ENCODE data around the gene CLCN7.

CLCN7 gene

DNA sequence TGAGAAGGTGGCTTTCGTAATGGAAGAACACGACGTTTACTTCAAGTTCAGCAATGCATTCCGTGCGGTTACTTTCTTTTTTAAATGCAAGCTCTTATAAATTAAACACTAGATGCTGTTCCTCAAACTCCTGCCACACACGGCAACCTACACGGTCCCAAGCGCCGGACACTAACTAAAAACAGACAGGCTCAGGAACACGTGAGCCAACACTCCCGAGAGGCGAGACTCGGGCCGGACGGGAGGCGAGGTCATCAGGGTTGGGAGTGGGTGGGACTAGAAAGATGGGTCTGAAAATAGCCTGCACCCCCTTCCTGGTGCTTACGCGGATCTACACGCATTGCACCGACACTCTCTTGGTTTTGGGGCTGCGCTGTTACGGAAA, 6.4 kb downstream of the CLCN7 start:
- H3K27me3 ChIP-seq (ENCODE audit: low read depth, low read length), result no peaks in the 10 kb centered on the region
- H3K36me3 ChIP-seq (ENCODE audit: control insufficient read depth in 1 of 2, insufficient read depth in 2 of 2, low read length in 2 of 2), result peaks cover 0 to 9% of the 10 kb centered on the region in 2 donors

GRCh38 chr16:1466968-1467521, 7.8 kb downstream of the CLCN7 start:
- H3K9me3 ChIP-seq (ENCODE audit: control insufficient read depth in 1 of 2, low read length in 2 of 2), result no peaks in the 10 kb centered on the region
- H3K36me3 ChIP-seq (ENCODE audit: control insufficient read depth in 1 of 2, insufficient read depth in 2 of 2, low read length in 2 of 2), result peaks cover 0 to 16% of the 10 kb centered on the region in 2 donors
- no peaks in the 10 kb centered on the region for H3K27me3 ChIP-seq (ENCODE audit: low read depth, low read length)
- no peak overlapping the region for H3K4me3 ChIP-seq (ENCODE audit: low read depth in 1 of 2, low read length in 2 of 2)
- H3K27ac ChIP-seq (ENCODE audit: low read length), result no peak overlapping the region
- H3K4me1 ChIP-seq (ENCODE audit: control insufficient read depth in 1 of 2, insufficient read depth in 2 of 2, low read length in 2 of 2), result peaks cover 0 to 20% of the 10 kb centered on the region in 2 donors

More for the DNA sequence above, 6.4 kb downstream of the CLCN7 start:
- H3K4me3 ChIP-seq (ENCODE audit: low read depth in 1 of 2, low read length in 2 of 2), result no peak overlapping the region
- no peaks in the 10 kb centered on the region for H3K9me3 ChIP-seq (ENCODE audit: control insufficient read depth in 1 of 2, low read length in 2 of 2)
- no peak overlapping the region for H3K27ac ChIP-seq (ENCODE audit: low read length)
- H3K4me1 ChIP-seq (ENCODE audit: control insufficient read depth in 1 of 2, insufficient read depth in 2 of 2, low read length in 2 of 2), result peaks cover 3 to 27% of the 10 kb centered on the region in 2 donors

GRCh38 chr16:1466054-1466453, 8.8 kb downstream of the CLCN7 start:
- Histone ChIP-seq H3K9me3 (ENCODE audit: control insufficient read depth in 1 of 2, low read length in 2 of 2) (no peaks in the 10 kb centered on the region), H3K36me3 (ENCODE audit: control insufficient read depth in 1 of 2, insufficient read depth in 2 of 2, low read length in 2 of 2) (peaks cover 0 to 20% of the 10 kb centered on the region in 2 donors), H3K27me3 (ENCODE audit: low read depth, low read length) (no peaks in the 10 kb centered on the region), H3K4me3 (ENCODE audit: low read depth in 1 of 2, low read length in 2 of 2) (no peak overlapping the region), H3K27ac (ENCODE audit: low read length) (no peak overlapping the region), H3K4me1 (ENCODE audit: control insufficient read depth in 1 of 2, insufficient read depth in 2 of 2, low read length in 2 of 2) (peaks cover 0 to 10% of the 10 kb centered on the region in 2 donors)

DNA sequence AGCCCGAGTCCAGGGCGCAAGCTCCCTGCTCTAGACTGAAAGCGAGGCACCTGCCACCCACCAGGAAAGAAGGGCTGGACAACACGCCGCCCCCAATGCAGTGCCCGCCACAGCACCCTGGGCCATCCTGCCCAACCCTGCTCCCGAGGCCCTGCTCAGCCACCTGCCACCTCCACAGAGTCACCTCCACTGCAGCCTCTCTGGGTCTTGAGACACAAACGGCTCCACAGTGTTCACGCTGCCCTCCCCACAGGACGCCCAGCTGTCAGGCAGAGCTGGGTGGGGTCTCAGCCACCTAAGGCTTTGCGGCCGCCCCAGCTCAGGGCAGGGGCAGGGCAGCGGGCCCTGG, 9.3 kb downstream of the CLCN7 start:
- no peaks in the 10 kb centered on the region for H3K27me3 ChIP-seq (ENCODE audit: low read depth, low read length)
- no peak overlapping the region for H3K27ac ChIP-seq (ENCODE audit: low read length)
- no peaks in the 10 kb centered on the region for H3K9me3 ChIP-seq (ENCODE audit: control insufficient read depth in 1 of 2, low read length in 2 of 2)
- no peak overlapping the region for H3K4me3 ChIP-seq (ENCODE audit: low read depth in 1 of 2, low read length in 2 of 2)
- H3K4me1 ChIP-seq (ENCODE audit: control insufficient read depth in 1 of 2, insufficient read depth in 2 of 2, low read length in 2 of 2), result peaks cover 0 to 9% of the 10 kb centered on the region in 2 donors
- H3K36me3 ChIP-seq (ENCODE audit: control insufficient read depth in 1 of 2, insufficient read depth in 2 of 2, low read length in 2 of 2), result peaks cover 0 to 25% of the 10 kb centered on the region in 2 donors

- H3K4me1 ChIP-seq (ENCODE audit: control insufficient read depth in 1 of 2, insufficient read depth in 2 of 2, low read length in 2 of 2), result peaks cover 0 to 7% of the 10 kb centered on the region in 2 donors
- peaks cover 0 to 30% of the 10 kb centered on the region in 2 donors for H3K36me3 ChIP-seq (ENCODE audit: control insufficient read depth in 1 of 2, insufficient read depth in 2 of 2, low read length in 2 of 2)
- H3K9me3 ChIP-seq (ENCODE audit: control insufficient read depth in 1 of 2, low read length in 2 of 2), result no peaks in the 10 kb centered on the region
- H3K4me3 ChIP-seq (ENCODE audit: low read depth in 1 of 2, low read length in 2 of 2), result no peak overlapping the region
- no peaks in the 10 kb centered on the region for H3K27me3 ChIP-seq (ENCODE audit: low read depth, low read length)
- no peak overlapping the region for H3K27ac ChIP-seq (ENCODE audit: low read length)
Measured at GRCh38 chr16:1464894-1465566, 9.8 kb downstream of the CLCN7 start.

GRCh38 chr16:1464196-1464893, 10.5 kb downstream of the CLCN7 start:
- H3K27me3 ChIP-seq (ENCODE audit: low read depth, low read length), result no peaks in the 10 kb centered on the region
- H3K27ac ChIP-seq (ENCODE audit: low read length), result no peak overlapping the region
- H3K36me3 ChIP-seq (ENCODE audit: control insufficient read depth in 1 of 2, insufficient read depth in 2 of 2, low read length in 2 of 2), result peaks cover 0 to 32% of the 10 kb centered on the region in 2 donors
- no peak overlapping the region for H3K4me3 ChIP-seq (ENCODE audit: low read depth in 1 of 2, low read length in 2 of 2)
- no peaks in the 10 kb centered on the region for H3K9me3 ChIP-seq (ENCODE audit: control insufficient read depth in 1 of 2, low read length in 2 of 2)
- H3K4me1 ChIP-seq (ENCODE audit: control insufficient read depth in 1 of 2, insufficient read depth in 2 of 2, low read length in 2 of 2), result peaks cover 0 to 7% of the 10 kb centered on the region in 2 donors

DNA sequence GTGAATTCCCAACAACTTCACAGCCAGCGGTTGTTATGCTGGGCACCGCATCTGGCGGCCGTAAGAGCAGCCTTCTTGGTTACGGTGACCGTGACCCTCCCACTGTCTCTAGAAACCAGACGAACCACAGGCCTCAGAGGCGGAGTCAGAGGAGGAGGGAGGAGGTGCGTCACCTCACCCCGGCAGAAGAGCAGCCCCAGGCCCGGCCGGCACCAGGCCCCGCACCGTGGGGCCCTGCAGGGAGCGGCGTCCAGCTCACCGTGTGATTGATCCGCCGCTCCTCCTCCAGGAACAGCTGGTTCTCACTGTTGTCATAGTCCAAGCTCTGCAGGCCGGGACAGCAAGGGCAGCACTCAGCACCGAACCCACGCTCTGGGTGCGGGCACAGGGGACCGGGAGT, 13.7 kb downstream of the CLCN7 start:
- H3K27me3 ChIP-seq (ENCODE audit: low read depth, low read length), result no peaks in the 10 kb centered on the region
- no peaks in the 10 kb centered on the region for H3K9me3 ChIP-seq (ENCODE audit: control insufficient read depth in 1 of 2, low read length in 2 of 2)
- no peak overlapping the region for H3K27ac ChIP-seq (ENCODE audit: low read length)
- peaks cover 0 to 7% of the 10 kb centered on the region in 2 donors for H3K4me1 ChIP-seq (ENCODE audit: control insufficient read depth in 1 of 2, insufficient read depth in 2 of 2, low read length in 2 of 2)
- peak overlapping the region in 1 of 2 donors; percentile 17 for H3K4me3 ChIP-seq (ENCODE audit: low read depth in 1 of 2, low read length in 2 of 2)
- peaks cover 0 to 61% of the 10 kb centered on the region in 2 donors for H3K36me3 ChIP-seq (ENCODE audit: control insufficient read depth in 1 of 2, insufficient read depth in 2 of 2, low read length in 2 of 2)

- Histone ChIP-seq H3K27me3 (ENCODE audit: low read depth, low read length) (no peaks in the 10 kb centered on the region), H3K9me3 (ENCODE audit: control insufficient read depth in 1 of 2, low read length in 2 of 2) (no peaks in the 10 kb centered on the region), H3K27ac (ENCODE audit: low read length) (no peak overlapping the region), H3K36me3 (ENCODE audit: control insufficient read depth in 1 of 2, insufficient read depth in 2 of 2, low read length in 2 of 2) (peaks cover 0 to 66% of the 10 kb centered on the region in 2 donors), H3K4me1 (ENCODE audit: control insufficient read depth in 1 of 2, insufficient read depth in 2 of 2, low read length in 2 of 2) (peaks cover 0 to 7% of the 10 kb centered on the region in 2 donors), H3K4me3 (ENCODE audit: low read depth in 1 of 2, low read length in 2 of 2) (peak overlapping the region in 1 of 2 donors; percentile 17)
Measured at GRCh38 chr16:1460602-1461138, 14.2 kb downstream of the CLCN7 start.

GRCh38 chr16:1459967-1460366, 14.9 kb downstream of the CLCN7 start:
- no peaks in the 10 kb centered on the region for H3K27me3 ChIP-seq (ENCODE audit: low read depth, low read length)
- peaks cover 0 to 73% of the 10 kb centered on the region in 2 donors for H3K36me3 ChIP-seq (ENCODE audit: control insufficient read depth in 1 of 2, insufficient read depth in 2 of 2, low read length in 2 of 2)
- no peak overlapping the region for H3K4me3 ChIP-seq (ENCODE audit: low read depth in 1 of 2, low read length in 2 of 2)
- peaks cover 0 to 7% of the 10 kb centered on the region in 2 donors for H3K4me1 ChIP-seq (ENCODE audit: control insufficient read depth in 1 of 2, insufficient read depth in 2 of 2, low read length in 2 of 2)
- H3K9me3 ChIP-seq (ENCODE audit: control insufficient read depth in 1 of 2, low read length in 2 of 2), result no peaks in the 10 kb centered on the region
- H3K27ac ChIP-seq (ENCODE audit: low read length), result no peak overlapping the region

GRCh38 chr16:1458977-1459341, 15.9 kb downstream of the CLCN7 start:
- Histone ChIP-seq H3K27me3 (ENCODE audit: low read depth, low read length) (no peaks in the 10 kb centered on the region), H3K9me3 (ENCODE audit: control insufficient read depth in 1 of 2, low read length in 2 of 2) (no peaks in the 10 kb centered on the region), H3K4me3 (ENCODE audit: low read depth in 1 of 2, low read length in 2 of 2) (no peak overlapping the region), H3K4me1 (ENCODE audit: control insufficient read depth in 1 of 2, insufficient read depth in 2 of 2, low read length in 2 of 2) (peaks cover 0 to 7% of the 10 kb centered on the region in 2 donors), H3K36me3 (ENCODE audit: control insufficient read depth in 1 of 2, insufficient read depth in 2 of 2, low read length in 2 of 2) (peaks cover under 1 to 75% of the 10 kb centered on the region in 2 donors), H3K27ac (ENCODE audit: low read length) (no peak overlapping the region)

DNA sequence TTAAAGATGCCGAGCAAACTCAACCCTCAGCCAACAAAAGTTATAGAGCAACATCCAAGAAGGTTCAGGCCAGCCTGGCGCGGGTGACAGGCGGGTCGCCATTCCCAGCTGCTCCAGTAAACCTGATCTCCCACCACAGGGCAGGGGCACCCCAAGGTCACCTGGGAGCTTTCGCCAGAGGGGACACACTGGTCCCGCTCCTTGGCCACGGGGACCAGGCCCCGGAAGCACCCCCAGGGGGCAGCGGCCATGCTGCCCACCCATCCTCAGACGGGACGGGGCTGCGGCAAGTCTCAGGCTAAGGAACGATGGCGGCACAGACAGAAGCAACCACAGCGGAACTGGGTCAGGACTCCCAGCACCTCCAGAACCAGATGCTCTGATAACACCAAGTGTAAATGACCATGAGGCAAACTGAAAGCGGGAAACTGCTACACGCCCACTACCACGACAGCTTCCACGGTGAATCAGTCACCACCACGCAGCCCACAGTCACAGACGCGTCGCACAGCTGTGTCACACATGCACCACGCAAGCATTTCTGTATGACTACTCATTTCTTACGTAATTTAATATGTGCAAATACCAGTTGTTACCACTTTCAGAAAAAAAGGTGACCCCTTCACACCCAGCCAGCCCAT, 16.4 kb downstream of the CLCN7 start:
- Histone ChIP-seq H3K36me3 (ENCODE audit: control insufficient read depth in 1 of 2, insufficient read depth in 2 of 2, low read length in 2 of 2) (peaks cover 5 to 79% of the 10 kb centered on the region in 2 donors), H3K4me1 (ENCODE audit: control insufficient read depth in 1 of 2, insufficient read depth in 2 of 2, low read length in 2 of 2) (peaks cover 0 to 7% of the 10 kb centered on the region in 2 donors), H3K4me3 (ENCODE audit: low read depth in 1 of 2, low read length in 2 of 2) (no peak overlapping the region), H3K27me3 (ENCODE audit: low read depth, low read length) (no peaks in the 10 kb centered on the region), H3K9me3 (ENCODE audit: control insufficient read depth in 1 of 2, low read length in 2 of 2) (no peaks in the 10 kb centered on the region), H3K27ac (ENCODE audit: low read length) (no peak overlapping the region)

Data from muscle layer of duodenum (tissue), 2 donors.